ENCODE data around the gene ARHGAP29.

GRCh38 chr1:94230920-94231319 lies 6.5 kb downstream of the ARHGAP29 start:
- TF ChIP-seq EZH2 (IDR thresholded peaks at IDR 0.05; ENCODE audit: insufficient read depth, poor library complexity, severe bottlenecking) (no peak), EZH2phosphoT487 (IDR thresholded peaks at IDR 0.05; ENCODE audit: insufficient read depth, low read depth) (no peak)
